Calu3 (cell line): Measurements from ENCODE around the gene MYL9. TPM values are rescaled to one million over a fixed set of nuclear protein-coding genes. Genes with fewer than 3 reads are reported as not detected.

ENCODE experiments used
- BruUV-seq: library from RNA; stranded (reverse); fragments of 400-500 nt; replicated peaks from 2 replicates; lab custom pipeline; 2021; lab: Mats Ljungman, UMichigan
- CTCF ChIA-PET: fragments of 300-600 bp; sonication (Branson Sonifier 250); formaldehyde crosslinking; loops from one replicate; lab custom pipeline; 2022; ENCODE audit warnings: antibody characterized with exemption; lab: Charles Lee
- DNase-seq: peaks from one replicate; pipeline ENCODE4 v3.0.0; 2022
- H3K27ac Mint-ChIP-seq: one replicate; pipeline ENCODE4 v1.8.0; 2022; ENCODE audit warnings: mixed read lengths; ENCODE audit not compliant: unreplicated experiment
- H3K27me3 Mint-ChIP-seq: one replicate; pipeline ENCODE4 v1.8.0; 2022; ENCODE audit warnings: mixed read lengths; ENCODE audit not compliant: unreplicated experiment
- H3K36me3 Mint-ChIP-seq: one replicate; pipeline ENCODE4 v1.8.0; 2022; ENCODE audit warnings: mild to moderate bottlenecking, moderate library complexity, mixed read lengths; ENCODE audit not compliant: insufficient read depth, unreplicated experiment
- H3K4me1 Mint-ChIP-seq: one replicate; pipeline ENCODE4 v1.8.0; 2022; ENCODE audit warnings: mild to moderate bottlenecking, low read depth, mixed read lengths; ENCODE audit not compliant: unreplicated experiment
- H3K4me3 Mint-ChIP-seq: one replicate; pipeline ENCODE4 v1.8.0; 2022; ENCODE audit warnings: mild to moderate bottlenecking, low read depth, moderate library complexity, mixed read lengths; ENCODE audit not compliant: unreplicated experiment
- H3K9me3 Mint-ChIP-seq: one replicate; pipeline ENCODE4 v1.8.0; 2022; ENCODE audit warnings: low read depth, mixed read lengths; ENCODE audit not compliant: unreplicated experiment
- CTCF ChIP-seq: fragments of 200-600 bp; IDR thresholded peaks from one replicate; pipeline ENCODE4 v1.8.0; 2022; ENCODE audit warnings: antibody characterized with exemption; ENCODE audit not compliant: unreplicated experiment
- intact Hi-C: fragments of 100-400 bp; cut with micrococcal nuclease; formaldehyde crosslinking; loops from one replicate; pipeline ENCODE4 v1.10.0; 2022; ENCODE audit not compliant: unreplicated experiment
- total RNA-seq: library from RNA; stranded (reverse); gene quantifications from 2 replicates; pipeline ENCODE4 v1.2.3, GENCODE V29; 2022

MYL9 gene
- total RNA-seq, 1 experiment from 2014 or later: 10.3 TPM

- Mint-ChIP-seq H3K4me1 (no peaks in the 10 kb centered on the region), H3K27me3 (no peaks in the 10 kb centered on the region), H3K9me3 (no peaks in the 10 kb centered on the region), H3K36me3 (peaks cover 51% of the 10 kb centered on the region), H3K27ac (no peak overlapping the region), H3K4me3 (no peak overlapping the region)
- BruUV-seq: no TSS peak
- intact Hi-C loops: no loop called here
- CTCF ChIA-PET: interaction anchor here (0.7 kb wide), 1 partner anchor 59 kb away, joined by 3 read pairs; no protein-coding TSS in a partner anchor
- no peak for DNase-seq
- no peak for TF ChIP-seq CTCF
These were observed 46.2 kb downstream of the MYL9 start for GRCh38 chr20:36587388-36588070.

DNA sequence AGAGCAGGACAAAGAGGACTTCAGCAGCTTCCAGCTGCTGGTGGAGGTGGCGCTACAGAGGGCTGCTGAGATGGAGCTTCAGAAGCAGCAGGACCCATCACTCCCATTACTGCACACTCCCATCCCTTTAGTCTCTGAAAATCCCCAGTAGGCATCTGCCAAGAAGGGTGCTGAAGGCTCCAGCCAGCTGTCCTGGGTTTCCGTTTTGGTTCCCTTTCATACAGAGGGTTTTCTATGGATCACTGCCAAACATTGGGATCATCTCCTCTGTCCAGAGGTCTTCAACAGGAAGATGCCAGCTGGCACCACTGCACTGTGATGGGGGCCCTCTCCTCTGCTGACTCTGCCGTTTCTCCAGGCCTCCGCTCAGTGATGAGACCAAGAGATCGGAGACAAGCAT lies 50.0 kb downstream of the MYL9 start:
- Mint-ChIP-seq H3K4me3 (no peak overlapping the region), H3K36me3 (peaks cover 57% of the 10 kb centered on the region), H3K27ac (no peak overlapping the region), H3K9me3 (no peaks in the 10 kb centered on the region), H3K27me3 (no peaks in the 10 kb centered on the region), H3K4me1 (no peaks in the 10 kb centered on the region)
- no TSS peak for BruUV-seq
- intact Hi-C loops: no loop called here
- CTCF ChIA-PET: interaction anchor here (0.6 to 0.7 kb wide), 4 partner anchors 31 to 284 kb away, joined by 3 to 7 read pairs (median 6); no protein-coding TSS in a partner anchor
- TF ChIP-seq CTCF: no peak
- DNase-seq: no peak

- no peaks in the 10 kb centered on the region for H3K4me1 Mint-ChIP-seq
- BruUV-seq: no TSS peak
- no peaks in the 10 kb centered on the region for H3K27me3 Mint-ChIP-seq
- H3K9me3 Mint-ChIP-seq: no peaks in the 10 kb centered on the region
- TF ChIP-seq CTCF: peak; percentile 24
- H3K36me3 Mint-ChIP-seq: peaks cover 56% of the 10 kb centered on the region
- no peak overlapping the region for H3K4me3 Mint-ChIP-seq
- DNase-seq: peak; percentile 34
- CTCF ChIA-PET: interaction anchor here (0.6 to 1.0 kb wide), 5 partner anchors 13 to 283 kb away, joined by 3 to 7 read pairs (median 7); no protein-coding TSS in a partner anchor
- H3K27ac Mint-ChIP-seq: no peak overlapping the region
- intact Hi-C loops: loop anchor here (1.0 kb wide), 1 partner anchor 36 kb away; no protein-coding TSS in a partner anchor
These were observed 50.7 kb downstream of the MYL9 start for GRCh38 chr20:36591854-36592641.

DNA sequence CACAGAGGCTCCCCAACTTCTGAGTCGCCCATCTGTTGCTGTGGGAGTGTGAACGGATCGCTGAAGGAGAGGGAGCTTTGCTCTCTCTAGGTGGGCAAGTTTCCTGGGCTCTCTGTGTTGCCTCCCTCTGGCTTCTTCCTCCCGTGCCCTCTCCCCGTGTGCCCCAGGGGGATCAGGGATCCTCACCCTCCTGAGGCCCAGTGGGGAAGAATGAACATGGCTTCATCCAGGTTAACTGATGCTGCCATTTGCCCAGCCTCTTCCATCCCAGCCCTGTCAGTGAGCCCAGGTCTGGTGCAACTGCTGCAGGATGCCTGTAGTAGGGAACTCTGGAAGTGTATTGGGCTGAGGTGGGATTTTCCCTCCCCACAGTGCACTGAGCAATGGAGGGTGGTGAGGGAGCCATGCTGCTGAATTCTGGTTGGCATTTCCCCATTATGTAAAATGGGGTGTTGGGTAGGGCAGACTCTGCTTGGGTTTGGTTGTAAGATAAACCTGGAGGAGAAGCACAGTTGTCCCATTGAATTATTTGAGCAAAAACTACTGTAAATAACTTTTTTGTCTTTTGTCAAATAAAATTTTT lies 52.1 kb downstream of the MYL9 start:
- intact Hi-C loops: no loop called here
- BruUV-seq: no TSS peak
- Mint-ChIP-seq H3K4me1 (no peaks in the 10 kb centered on the region), H3K9me3 (no peaks in the 10 kb centered on the region), H3K27ac (no peak overlapping the region), H3K27me3 (no peaks in the 10 kb centered on the region), H3K36me3 (peaks cover 56% of the 10 kb centered on the region), H3K4me3 (no peak overlapping the region)
- DNase-seq: no peak
- no peak for TF ChIP-seq CTCF
- CTCF ChIA-PET: no interaction called here
